DMS114 treated with DMSO at 0.1 percent for 48 hours (cell line): Measurements from ENCODE around the gene RNF144A.

Source experiments
- DNase-seq: peaks from one replicate; lab custom pipeline; 2025; ENCODE audit not compliant: unreplicated experiment; lab: John Stamatoyannopoulos, UW

The RNF144A gene

DNA sequence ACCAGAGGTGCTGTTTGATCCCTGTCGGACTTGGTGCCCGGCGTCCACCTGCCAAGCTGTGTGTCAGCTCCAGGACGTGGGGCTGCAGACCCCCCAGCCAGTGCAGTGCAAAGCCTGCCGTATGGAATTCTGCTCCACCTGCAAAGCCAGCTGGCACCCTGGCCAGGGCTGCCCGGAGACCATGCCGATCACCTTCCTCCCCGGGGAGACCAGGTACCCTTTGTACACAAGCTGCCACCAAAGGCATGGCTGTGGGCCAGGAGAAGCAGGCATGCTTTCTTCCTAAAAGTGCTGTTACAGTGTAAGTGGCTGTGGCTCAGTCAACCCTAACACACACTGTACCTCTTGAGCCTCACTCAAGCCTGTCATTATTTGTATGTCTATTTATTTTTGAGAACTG, 103.3 kb downstream of the RNF144A start:
- DNase-seq: no peak

DNA sequence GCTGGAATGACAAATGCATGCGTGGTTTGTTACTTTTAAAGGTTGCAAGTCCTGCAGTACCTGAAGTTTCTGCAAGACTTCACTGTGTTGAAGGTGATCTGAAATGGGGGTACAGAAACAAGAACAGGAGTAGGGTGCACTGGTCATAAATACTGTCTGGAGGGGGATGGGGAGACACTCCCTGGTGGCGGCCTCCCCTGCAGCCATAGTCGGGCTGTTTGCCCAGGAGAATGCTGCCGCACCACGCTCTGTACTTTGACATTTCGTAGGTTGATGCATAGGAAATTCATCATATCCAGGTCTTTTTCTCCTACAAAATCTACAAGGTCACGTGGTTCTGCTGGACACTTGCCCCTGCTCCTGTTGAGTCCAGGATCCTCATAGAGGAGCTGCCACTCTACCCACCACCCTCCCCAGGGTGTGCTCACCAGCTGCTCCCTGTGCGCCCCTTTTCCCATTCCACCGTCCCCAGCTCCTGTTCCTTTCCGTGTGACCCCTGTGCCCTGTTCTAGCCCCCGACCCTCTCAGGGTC, 103.8 kb downstream of the RNF144A start:
- DNase-seq: no peak

DNA sequence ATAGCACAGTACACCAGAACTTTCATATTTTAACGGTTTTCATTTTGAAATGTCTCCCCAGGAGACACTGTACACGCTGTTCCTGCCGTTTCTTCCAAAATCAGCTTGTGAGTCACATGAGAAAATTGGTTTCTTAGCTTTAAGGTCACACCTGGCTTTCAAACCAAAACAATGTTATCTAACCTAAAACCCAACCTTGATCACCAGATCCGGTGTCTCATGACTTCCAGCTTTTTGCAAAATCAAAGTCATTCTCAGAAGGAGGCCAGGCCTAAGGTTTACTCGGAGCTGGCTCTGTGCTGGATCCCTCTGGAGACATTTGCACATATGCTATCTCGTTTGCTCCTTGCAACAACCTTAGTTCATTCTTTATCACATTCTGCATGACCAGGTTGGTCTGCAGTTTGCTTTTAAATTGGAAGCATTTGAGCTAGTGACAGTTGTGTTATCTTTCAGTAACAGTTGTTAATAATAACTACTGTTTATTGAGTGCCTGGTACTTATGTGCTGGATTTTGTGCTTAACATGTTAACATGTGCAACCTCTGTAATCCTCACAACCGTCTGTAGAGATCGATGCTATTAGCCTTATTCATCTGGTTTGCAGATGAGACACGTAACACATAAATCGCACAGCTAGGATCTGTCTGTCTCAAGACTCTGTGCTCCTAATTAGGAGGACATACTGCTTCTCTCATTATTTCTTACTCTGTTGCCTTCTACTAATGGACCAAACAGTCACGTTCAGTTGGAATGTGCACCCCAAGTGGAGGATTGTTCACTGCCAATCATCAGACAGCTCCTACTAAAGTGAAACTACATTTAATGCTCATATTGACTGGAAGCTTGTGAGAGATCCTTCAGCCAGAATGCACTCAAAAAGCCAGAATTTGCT, 105.5 kb downstream of the RNF144A start:
- no peak for DNase-seq

DNA sequence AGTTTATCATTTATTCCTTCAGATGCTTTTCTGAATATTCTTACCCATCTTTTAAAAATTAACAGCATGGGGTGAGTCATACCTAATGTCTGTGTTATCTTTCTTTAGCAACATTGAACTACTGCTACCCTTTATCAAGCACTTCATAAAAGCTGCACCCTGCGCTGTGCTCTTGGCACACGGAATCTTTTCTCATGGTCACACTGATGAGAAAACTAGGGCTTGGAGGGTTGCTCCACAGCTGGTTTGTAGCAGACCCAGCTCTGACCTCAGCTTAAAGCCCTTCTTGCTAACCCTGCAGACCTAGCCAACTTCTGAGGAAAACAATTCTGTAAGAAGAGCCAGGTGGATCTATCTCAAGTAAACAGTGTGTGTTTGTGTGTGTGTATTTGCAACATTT, 106.3 kb downstream of the RNF144A start:
- no peak for DNase-seq

DNA sequence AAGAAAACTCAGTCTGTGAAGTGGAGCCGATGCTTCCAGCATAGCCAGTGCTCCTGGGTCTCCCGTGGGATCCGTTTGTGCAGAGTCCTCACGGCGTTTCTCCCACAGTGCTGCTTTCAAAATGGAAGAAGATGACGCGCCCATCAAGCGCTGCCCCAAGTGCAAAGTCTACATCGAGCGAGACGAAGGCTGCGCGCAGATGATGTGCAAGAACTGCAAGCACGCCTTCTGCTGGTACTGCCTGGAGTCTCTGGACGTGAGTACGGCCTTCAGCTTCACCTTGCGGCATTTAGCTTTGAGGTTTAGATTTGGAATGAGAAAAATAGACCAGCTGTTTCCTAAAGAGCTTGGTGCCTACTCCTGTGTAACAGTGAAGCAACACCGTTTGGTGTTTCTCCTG, 107.0 kb downstream of the RNF144A start:
- no peak for DNase-seq

DNA sequence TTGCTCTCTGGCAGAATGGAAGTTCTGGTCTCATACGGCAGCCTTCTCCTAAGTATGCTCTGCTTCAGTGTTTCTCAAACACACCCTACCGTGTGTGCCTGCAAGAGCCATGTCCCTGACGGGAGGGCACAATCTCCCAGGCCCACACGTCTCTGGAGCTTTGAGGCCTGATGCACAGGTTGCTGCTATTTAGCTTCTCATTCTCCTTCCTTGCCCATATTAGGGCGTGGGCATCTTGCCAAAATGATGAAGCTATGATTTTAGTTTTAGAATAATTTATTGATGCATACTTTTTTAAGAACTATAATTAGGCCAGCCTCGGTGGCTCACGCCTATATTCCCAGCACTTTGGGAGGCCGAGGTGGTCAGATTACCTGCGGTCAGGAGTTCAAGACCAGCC, 107.9 kb downstream of the RNF144A start:
- no peak for DNase-seq

DNA sequence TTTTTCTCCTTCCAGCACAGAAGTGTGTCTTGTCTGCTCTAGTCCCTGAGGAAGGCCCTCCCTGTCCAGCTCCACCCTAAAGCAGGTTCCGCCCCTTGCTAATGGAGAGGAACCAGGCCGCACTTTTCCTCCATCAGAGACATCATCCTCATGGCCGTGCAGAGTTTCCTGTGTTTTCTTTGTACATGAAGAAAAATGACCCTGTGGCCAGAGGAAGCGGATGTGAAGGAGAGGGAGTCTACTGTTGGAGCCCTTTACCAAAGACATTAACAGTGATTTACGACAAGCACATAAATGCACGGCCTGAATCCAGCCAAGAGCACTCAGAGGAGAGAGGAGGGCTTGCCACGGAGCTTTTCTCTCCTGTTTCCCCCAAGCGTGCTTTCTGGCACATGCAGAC, 109.5 kb downstream of the RNF144A start:
- DNase-seq: no peak

DNA sequence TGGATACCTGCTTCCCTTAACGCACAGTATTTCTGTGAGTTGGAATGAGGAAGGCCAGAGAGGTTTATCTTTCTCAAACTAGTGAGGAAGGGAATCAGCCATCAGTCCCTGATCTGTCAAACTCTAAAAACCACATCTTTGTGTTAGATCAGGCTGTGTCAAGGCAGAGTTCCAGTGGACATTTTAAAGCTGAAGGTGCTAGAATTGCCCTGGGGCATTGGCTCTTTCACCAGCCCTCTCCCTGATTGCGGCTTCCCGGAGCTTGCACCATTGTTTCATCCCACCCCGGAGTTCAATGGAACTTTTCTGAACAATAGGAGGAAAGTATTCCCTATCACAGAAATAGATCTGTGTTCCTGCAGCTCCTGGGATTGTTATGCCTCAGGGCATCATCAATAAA, 110.2 kb downstream of the RNF144A start:
- no peak for DNase-seq

DNA sequence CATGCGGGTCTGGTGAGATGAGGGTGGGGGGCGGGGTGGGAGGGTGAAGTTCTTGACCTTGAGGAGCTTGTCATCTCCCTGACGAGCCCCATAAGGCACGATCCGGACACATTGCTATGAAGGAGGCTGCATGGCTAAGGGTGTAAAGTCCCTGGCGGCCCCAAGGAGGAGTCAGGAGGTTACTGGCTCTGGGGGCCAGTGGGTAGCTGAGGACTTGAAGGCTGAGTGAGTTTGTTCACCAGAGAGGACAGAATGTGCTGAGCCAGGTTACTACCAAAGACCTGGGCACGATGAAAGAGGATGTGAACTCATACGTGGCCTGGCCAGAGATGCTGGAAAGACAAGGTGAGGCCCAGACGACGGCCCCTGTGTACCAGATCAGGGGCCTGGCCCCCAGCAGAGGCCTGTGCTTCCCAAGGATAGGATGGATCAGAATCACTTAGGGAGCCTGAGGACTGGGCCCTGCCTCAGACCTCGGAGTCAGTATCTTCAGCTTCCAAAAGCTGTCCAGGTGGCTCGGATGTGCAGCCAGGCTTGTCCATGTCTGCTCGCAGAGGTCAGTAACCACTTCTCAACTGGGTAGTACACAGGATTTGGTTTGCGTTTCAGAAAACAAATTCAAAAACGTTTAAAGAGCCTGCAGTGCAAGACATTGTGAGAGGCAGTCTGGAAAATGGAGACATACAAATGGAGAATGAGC, 110.9 kb downstream of the RNF144A start:
- no peak for DNase-seq

DNA sequence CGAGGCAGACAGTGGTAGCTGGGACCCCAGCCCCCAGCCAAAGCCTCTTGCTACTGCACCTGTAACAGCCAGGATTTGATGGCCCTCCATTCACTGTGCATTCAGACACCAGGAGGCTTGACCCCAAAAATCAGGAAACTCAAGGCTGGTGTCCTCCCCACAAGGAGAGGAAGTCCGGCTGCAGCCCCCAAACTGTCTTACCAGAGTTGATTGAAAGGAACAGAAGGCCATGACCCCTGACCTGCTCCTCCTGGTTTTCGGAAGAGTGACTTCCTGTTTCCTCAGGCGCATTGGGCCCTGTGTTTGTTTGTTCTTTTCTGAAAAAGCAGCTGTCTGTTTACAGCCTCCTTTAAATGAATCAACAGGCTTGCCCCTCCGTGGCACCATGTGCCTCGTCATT, 111.6 kb downstream of the RNF144A start:
- DNase-seq: no peak

DNA sequence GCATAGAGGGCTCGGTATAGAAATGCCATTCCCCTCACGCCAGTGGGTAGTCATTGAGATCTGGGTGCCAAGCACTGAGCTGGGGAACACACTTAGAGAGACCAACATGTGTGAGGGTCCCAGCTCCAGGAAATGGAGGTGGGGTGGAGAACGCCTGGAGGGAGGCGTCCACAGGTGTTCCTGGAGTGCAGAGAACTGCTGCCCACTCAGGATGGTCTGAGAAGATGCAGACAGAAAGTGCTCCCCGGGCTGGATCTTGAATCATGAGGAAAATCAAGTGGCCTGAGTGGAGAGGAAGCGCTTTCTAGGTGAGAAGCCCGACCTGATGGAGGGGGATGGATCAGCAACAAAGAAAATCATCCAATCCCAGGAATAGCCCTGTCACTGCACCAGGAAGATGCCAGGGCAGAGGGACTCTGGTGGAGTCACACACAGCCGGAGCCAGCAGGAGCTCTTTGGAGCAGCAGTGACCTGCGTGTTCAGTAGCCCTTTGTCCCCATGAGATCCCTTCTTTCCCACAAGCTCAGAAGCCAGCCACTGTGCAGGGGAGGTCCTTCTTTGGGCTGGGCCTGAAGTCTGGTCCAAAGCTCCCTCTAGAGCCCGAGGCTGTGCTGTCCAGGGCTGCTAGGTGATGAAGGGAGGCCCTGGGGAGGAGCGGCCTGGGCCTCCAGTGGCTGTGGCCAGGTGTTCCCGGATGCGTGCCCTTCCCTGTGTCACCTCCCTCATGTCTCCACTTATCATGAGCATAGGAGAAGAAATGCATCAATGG, 112.3 kb downstream of the RNF144A start:
- no peak for DNase-seq

DNA sequence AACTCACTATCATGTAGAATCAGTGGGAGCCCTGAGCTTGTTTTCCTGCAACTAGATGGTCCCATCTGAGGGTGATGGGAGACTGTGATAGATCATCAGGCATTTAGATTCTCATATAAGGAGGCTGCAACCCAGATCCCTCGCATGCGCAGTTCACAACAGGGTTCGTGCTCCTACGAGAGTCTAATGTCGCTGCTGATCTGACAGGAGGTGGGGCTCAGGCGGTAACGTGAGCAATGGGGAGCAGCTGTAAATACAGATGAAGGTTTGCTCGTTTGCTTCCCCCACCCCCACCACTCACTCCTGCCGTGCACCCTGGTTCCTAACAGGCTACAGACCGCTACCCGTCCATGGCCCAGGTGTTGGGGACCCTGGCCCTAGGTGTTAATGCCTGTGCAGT, 113.6 kb downstream of the RNF144A start:
- DNase-seq: no peak

DNA sequence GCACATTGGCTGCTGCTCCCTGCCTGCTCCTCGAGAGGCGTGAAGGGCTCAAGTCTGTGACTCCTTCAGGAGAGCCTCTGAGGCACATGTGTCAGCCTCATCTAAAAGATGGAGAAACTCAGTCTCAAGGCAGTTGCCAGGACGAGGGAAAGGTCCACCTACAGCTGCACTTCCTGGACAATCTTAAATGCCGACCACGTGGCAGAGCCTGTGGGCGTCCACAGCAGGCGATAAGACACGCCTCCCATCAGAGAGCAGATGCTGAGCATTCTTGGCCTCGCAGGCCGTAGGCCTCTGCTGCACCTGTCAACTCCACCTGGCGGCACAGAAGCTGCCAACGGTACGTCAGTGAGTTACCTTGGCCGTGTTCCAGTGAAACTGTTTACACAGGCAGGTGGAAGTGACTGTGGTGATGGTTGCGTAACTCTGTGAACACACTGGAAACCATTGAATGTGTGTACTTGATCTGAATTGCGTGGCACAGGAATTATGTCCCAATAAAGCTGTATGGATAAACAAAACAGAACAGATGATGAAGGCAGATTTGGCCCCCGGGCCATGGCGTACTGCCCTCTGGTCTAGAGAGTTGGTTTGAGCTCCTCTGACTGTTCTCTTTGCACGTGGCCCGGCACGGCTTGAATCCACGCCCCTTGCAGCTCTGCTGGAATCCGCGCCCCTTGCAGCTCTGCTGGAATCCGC, 114.5 kb downstream of the RNF144A start:
- DNase-seq: no peak

DNA sequence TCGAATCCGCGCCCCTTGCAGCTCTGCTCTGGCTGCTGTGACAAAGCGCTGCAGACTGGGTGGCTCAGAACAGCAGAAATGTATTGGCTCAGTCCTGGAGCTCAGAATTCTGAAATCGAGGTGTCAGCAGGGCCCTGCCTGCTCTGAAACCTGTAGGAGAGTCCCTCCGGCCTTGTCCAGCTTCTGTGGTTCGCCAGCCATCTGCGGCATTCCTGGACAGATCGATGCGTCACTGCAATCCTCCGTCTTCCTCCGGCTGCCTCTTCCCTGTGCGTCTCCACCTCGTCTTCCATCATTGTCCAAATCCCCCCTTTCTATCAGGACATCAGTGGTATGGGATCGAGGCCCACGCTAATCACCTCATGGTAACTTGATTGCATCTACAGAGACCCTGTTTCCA, 115.2 kb downstream of the RNF144A start:
- no peak for DNase-seq

DNA sequence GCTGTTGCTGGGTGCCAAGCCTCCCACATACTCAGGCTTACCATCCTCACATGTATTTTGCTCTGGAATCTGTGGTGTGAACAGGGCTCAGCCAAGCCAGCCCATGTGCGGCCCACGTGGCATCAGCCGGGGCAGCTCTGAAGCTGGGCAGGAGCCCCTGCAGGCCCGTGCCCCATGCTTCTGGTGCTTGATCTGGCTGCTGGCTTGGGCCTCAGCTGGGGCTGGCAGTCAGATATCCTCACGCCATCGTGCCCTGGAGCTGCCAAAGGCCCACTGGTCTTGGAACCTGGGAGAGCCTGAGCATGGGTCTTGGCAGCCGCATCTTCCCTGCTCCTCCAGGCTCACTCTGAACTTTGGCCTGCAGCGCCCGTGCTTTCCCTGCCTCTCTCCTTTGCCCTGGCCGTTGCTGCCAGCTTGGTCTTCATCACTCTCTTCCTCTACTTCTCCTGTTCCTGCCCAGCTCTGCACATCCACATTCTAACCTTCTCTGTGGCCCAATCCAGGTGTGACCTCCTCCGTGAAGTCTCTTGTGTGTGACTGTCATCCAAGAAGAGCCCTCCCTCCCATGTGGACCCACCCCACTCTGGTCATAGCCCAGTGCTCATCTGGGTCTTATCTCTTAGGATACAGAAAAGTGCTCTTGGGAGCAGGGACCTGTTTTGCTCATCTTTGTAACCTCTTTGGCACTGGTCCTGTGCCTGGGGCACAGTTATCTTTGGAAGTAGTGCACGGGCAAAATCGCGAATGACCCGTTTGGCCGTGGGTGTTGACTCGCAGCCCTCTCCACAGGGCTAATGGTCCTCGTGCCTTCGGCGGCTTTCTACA, 116.1 kb downstream of the RNF144A start:
- DNase-seq: no peak

DNA sequence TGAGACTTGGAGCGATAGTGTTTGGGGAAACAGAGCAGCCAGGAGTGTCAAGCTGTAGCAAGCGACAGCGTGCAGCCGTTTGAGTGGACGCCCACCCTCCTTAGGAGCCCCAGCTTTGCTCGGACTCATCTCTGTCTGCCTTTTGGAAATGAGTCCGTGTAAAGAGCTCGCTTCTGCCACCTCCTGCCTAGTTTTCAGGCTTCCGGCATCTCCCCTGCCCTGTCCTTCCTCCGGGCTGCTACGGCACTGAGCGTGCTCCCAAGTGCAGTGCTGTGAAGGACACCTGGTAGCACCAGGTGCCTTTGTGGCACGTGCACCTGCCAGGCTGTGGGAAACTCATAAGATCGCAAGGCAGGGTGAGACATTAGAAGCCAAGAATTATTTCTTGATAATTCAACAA, 117.1 kb downstream of the RNF144A start:
- DNase-seq: peak; percentile 2

DNA sequence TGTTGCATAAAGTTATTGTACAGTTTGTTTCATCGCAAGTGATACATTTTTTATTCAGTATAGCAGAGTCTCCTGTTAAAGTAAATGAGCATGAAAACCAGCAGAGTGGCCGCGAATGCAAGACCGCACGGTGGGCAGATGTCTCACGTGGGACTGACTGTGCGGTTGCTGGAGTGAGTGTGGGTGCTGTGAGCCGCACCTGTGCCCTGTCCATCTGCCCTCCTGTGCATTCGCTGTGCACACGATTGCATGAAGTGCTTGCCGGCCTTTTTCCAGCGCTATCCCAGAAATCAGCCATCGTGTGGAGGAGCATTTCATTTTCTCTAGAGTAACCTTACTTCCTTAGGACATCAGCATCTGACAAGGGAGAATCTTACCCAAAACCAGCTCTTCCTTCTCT, 118.7 kb downstream of the RNF144A start:
- no peak for DNase-seq

DNA sequence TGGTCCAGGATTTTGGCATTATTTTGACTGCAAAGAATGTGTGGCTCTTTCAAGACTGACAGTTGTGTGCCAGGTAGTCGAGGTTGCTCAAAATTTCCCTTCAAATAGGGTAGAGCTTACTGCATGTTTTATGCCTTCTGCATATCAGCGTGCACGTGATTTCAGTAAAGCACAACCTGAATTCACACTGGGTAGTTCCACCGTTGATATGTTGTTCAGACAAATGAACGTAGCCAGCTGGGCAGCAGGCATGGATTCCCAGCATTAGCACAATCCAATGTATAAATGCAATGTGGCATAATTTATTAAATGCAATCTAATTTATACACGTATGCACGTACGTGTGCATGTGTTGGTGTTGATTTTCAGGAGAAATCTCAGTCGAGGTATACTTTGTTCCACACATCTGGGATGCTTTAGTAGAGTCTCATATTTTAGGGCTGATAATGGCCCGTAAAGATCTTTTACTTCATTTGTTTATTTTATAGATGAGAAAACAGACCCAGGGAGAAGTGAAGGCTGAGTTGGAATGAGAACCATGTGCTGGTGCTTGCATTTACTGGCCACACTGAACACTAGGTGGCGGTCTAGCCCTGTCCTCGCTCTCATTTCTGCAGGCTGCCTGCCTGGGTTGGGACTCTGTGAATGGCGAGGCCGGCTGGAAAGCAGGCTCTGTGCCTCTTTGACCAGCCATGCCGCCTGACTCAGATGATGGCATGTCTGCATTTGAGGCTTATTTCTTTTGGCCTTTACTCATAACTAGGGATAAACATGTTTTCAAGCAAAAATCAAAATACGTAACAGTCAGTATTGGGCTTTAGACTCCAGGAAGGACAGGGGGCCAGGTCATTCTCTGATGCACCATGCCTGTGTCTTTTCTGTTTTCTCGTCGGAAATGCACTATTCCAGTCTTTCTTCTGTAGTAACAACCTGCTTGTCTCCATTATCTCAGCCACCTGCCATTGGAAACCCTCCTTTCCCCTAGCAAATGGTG, 120.4 kb downstream of the RNF144A start:
- DNase-seq: peak; percentile 3

DNA sequence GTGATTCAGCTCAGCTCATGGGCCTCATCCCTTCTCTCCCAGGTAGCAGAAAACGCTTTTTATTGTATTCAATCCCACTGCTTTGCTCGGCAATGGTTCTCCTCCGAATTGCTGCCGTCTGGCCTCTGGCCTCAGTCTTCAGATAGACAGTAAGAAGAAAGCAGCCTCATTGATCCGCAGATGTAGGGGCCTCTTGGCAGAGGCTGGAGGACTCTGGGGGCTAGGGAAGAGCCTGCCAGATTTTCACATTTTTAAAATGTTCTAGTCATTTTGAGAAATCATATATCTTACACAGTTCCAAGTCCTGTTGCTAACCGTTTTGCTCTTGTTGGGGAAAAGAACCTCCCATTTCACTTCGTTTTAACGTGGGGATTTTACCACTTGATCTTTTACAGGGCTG, 123.3 kb downstream of the RNF144A start:
- no peak for DNase-seq
